AML-193 (cell line): Measurements from ENCODE around the gene TMEM196.
A peak's percentile ranks its signal among the peaks of the same experiment; 100 is the strongest.

Experiments used
- DNase-seq, 2 experiments: peaks; one replicate each; lab custom pipeline; 2025; lab: John Stamatoyannopoulos, UW

Gene TMEM196

DNA sequence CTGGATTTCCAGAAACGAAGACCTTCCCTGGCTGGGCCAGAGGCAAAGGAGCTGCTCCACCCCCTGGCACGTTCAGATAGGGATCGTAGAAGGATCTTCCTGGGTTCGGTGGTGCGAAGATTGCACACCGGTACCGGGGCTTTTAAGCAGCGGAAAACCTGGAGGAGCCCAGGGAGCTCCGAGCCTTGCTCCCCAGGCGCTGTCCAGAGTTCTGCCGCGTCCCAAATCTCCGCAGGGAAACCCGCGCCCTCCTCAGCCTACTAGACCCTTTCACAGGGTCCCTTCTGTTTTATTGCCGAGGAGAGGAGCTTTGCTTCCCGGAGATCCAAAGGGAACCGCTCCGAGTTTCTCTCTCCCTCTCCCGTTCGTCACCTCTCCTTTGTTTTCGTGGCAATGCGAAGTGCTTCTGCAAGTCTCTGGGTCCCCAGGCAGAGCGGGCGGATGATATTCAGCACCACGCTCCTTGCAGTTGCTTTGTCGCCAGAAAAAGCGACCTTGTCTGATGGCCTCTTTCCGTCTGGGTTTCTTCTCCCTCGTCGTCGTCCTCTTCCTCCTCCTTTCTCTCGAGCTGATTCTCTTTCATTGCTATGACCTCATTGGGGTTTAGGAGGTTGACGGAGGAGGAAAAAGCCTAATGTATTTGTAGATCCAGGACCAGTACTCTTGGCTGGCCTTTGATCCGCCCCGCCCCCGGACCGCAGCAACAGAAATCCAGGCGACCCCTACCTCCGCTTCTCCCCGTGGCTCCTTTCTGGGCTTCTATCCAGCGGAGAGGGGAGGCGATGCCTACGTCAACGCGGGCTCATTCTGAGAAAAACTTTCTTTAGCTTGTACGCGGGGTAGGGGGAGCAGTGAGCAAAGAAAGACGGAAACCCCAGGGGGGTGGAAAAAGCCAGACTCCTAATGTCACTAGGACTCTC, at the start of gene TMEM196:
TSS of gene TMEM196 (minus strand) at position 777 of the 920 bp plus-strand sequence. CDS start 921 bp downstream, outside the sequence.
- no peak for DNase-seq

DNA sequence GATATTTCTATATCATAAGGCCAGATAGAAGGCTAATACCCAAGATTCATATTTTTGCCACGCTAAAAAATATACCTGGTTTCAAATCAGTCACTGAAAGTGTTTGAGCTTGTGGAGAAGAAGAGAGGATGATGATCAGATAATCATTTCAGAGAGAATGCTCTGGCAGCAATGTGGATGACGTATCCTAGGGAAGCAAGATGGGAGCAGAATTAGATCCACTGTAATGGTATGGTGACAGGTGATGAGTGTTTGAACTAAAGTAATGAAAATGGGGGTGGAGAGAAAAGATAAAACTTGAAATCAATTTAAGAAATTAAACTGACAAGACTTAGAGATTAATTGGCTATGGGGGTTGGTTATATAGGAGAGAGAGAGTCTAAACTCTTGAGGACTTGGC, 42.7 kb upstream of the TMEM196 start:
- DNase-seq = no peak

DNA sequence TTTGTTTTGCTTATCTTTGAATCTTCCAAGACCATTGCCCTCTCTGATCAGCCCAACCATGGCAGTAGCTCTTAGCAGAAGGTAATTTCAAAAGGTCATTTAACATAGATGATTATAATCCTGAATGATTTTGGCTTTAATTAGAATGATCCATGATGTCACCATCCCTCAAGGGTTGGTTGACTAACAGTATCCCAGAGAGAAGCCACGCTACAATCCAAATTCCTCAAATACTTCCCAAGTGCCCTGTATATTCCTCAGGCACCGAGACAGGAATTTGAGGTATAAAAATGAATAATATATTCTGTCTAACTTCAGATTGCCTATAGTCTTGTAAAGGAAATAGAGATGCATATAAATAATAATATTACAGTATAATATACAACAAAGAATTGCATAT, 42.1 kb upstream of the TMEM196 start:
- DNase-seq = no peak

DNA sequence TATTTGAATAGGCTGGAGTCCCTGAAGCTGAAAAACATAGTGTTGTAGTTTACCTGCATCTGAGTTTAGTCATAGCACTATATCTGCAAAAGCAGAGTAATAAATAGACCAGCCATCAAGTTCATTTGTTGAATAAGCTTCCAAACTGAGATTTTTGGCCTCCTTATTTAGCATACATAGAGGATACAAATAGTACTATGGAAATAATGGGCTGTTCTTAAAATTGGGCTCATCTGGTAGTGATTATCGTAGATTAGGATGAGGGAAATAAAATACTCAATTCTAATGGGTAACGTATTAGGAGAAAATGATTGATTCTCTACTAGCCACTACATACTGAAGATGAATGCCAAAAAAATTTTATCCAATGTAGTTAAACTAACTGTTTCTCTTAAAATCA, 41.4 kb upstream of the TMEM196 start:
- DNase-seq = no peak

DNA sequence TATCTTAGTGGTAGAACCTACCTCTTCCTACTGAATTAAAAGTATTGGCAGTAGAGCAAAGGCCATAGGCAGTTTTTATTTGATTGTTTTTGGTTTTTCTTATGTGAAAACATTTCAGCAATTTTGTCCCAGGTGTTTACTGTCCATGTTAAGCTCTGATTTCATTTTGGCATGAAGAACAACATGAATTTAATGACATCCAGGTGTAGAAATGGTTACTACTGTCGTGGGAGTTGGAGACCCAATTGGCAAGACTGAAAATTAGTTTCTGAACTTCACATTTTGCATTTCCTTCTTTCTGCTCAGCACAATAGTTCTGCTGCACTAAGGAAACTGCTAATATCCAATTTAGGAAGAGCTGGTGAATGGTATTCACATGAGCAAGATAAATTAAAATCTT, 38.0 kb upstream of the TMEM196 start:
- DNase-seq = no peak

DNA sequence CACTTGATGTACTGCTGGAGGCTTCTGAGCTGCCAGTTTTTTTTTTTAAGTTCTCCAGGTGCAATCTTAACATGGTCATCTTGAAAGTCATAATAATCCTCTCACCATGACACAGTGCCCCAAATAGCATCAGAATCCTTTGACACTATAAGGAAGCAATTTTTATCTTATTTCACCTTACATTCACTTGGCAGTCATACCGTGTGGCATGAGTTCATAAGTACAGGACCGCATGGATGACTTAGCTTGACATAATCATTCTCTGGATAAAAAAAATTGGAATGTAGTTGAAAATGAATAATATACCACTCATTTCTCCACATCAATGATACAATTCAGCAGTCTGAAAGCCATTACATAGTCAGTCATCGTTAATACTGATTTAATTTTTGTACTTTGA, 25.6 kb upstream of the TMEM196 start:
- DNase-seq = no peak

DNA sequence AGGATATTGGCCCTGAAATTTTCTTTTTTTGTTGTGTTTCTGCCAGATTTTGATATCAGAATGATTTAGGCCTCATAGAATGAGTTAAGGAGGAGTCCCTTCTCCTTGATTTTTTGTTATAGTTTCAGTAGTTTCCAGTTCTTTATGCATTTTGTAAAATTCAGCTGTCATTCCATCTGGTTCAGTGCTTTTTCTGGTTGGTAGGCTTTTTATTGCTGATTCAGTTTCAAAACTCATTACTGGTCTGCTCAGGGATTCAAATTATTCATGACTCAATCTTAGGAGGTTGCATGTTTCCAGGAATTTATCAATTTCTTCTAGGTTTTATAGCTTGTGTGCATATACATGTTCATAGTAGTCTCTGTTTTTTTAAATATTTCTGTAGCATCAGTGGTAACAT, 10.1 kb upstream of the TMEM196 start:
- no peak for DNase-seq

GRCh38 chr7:19776981-19777380, 3.6 kb upstream of the TMEM196 start:
- DNase-seq = no peak

DNA sequence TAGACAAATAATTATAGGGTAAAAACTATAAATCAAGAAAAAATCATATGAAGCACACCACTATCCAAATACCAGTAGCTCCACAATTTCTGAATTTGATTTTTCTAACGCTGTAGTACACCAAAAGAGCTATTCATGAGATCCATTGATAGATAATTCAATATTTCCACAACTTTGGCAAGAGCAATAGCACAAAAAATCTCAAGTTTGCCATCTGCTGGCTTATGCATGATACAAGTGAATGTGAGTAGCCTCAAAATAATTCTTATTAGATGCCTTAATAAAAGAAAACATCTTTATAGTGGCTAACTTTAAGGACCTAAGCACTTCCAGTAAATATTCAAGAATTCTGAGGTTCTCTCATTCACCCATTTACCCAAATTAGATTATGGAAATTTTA, 2.2 kb upstream of the TMEM196 start:
- no peak for DNase-seq

DNA sequence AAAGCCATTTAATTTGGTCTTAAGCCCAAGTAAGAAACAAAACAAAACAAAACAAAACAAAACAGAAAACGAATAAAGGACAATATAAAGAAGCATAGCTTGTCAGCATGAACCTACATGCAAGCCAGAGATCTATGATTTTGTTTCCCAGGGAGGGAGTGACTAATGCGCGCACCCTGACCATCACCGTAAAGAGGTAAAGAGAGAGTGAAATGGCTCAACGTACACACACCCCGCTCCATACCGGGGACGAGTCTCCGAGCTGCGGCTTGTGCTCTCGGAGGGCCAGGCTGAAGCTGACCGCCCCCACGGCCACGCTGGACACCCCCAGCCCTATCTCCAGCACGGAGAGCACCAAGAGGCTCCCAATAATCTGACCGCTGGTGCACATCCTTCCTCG, 1.1 kb downstream of the TMEM196 start:
- DNase-seq = no peak

- DNase-seq = no peak
Observed at GRCh38 chr7:19762631-19763030, 10.8 kb downstream of the TMEM196 start.

GRCh38 chr7:19754521-19755116, 18.8 kb downstream of the TMEM196 start:
- peak; percentile 25 to 55 for DNase-seq

GRCh38 chr7:19752020-19752419, 21.4 kb downstream of the TMEM196 start:
- DNase-seq = no peak

DNA sequence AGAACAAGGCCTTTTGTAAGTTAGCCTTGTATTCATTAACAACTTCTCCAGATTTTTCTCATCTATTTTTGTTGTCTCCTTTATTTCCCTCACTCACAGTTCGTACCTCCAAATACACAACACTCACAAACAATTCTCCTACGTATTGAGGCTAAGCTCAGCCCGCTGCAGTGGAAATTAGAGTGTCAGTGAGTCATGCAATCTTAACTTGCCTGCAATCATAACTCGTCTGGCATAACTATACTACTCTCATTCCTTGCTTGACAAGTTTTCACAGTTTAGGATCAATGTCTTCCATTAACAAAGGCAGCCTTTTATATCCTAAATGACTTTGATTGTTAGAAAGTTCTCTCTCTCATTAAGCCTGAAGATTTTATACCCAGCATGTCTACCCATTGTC, 23.8 kb downstream of the TMEM196 start:
- DNase-seq = no peak

- DNase-seq = peak; percentile 20 to 29
Observed at GRCh38 chr7:19747740-19748339, 25.6 kb downstream of the TMEM196 start.

DNA sequence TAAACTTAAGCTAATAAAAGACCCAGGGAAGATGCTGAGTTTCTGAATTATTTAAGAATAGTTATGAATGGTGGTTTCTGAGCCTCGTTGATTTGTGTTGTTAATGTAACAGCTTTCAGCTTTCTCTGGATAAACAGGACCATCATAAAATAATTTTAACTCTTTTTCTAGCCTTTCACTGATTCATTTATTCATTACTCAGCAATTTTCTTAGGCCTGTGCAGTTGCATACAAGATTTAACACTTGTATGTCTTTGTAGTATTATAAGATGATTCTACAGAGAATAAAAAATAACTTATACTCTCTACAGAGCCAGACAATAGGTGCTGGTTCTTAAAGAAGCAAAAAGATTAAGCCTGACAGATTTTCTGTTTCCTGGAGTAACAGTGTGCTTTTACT, 29.3 kb downstream of the TMEM196 start:
- no peak for DNase-seq

GRCh38 chr7:19728716-19729115, 44.7 kb downstream of the TMEM196 start:
- DNase-seq = no peak

DNA sequence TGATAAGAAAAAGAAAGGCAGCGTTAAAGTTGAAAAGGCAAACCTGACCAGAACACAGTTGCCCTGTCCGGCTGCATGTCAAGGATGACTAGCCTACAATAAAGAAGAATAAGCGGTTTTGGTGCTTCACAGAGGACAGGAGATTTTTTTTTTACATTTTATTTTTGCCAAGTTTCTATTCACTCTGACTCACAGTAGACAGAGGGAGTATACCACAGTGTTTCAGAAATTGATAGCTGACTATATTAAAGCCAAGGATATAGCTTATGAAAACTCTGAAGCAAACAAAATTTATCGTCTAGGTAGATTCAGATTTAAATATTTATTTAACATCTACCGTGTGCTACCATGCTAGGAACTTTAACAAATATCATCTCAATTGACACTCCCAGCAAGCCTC, 47.6 kb downstream of the TMEM196 start:
- DNase-seq = no peak

DNA sequence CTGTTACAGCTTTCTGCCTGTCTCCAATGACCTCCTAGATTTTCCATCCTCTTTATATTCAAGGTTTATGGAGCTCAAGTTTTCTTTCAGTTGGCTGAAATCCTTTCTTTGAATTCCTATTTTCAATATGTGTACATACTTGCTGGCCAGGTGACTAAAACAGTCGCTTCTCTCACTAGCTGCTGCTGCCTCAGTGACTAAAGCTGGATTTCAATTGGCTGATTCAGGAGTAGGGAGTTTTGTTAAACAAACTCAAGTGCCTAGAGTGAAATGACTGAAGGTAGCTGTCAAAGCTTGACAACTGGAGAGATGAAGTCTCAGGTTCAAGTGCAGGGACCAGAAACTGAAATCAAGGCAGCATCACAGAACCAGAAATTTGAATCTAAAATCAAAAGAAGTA, 57.9 kb downstream of the TMEM196 start:
- no peak for DNase-seq

GRCh38 chr7:19713676-19714075, 59.7 kb downstream of the TMEM196 start:
- peak; percentile 58 to 66 for DNase-seq

DNA sequence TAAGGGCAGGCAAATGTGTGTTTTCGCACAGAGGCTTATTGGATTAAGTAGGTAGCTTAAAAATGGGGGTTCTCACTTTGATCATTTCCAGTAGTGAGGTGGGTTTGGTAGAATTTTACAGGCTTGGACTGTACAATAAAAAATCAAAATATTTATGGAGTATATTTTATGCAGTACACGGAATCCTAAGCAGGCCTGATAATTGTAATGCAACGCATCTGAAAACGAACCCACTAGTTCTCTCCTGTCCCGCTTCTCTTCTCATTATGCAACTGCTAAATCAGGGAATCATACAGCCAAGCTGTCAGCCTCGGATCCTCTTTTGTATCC, 64.2 kb downstream of the TMEM196 start:
- no peak for DNase-seq

- DNase-seq = peak; percentile 83 to 86
Observed at GRCh38 chr7:19708397-19709248, 64.8 kb downstream of the TMEM196 start, which contains the start of gene POLR1F. POLR1F (minus strand) TSS chr7:19709037; CDS start chr7:19709016, 21 bp downstream.
